Adrenal gland (tissue), 19 donors: ENCODE measurements around the gene HEG1. TPM values are rescaled to one million over a fixed set of nuclear protein-coding genes. Genes with fewer than 3 reads are reported as not detected.

Experiments used
- DNase-seq, 7 donors: peaks; one replicate each; pipeline ENCODE4 v3.0.0-alpha.2; 2019 to 2020
- H3K27ac ChIP-seq, 5 donors: fragments of 200-600 bp; sonication (generic) in 4 of 5; 1 replicate in 3 of 5; 2 replicates in 2 of 5; pipeline versions ENCODE4 v1.5.1 to v1.8.0; 2016 to 2020; ENCODE audit warnings: mild to moderate bottlenecking in 1 of 5
- H3K27me3 ChIP-seq: fragments of 200-600 bp; 2 replicates; pipeline ENCODE4 v1.8.0; 2021
- H3K36me3 ChIP-seq, 2 donors: fragments of 200-600 bp; replicated peaks in 1 of 2; 1 replicate in 1 of 2; 2 replicates in 1 of 2; pipeline versions ENCODE4 v1.5.1 to v1.8.0; 2018 to 2022
- H3K4me1 ChIP-seq, 2 donors: fragments of 200-600 bp; replicated peaks in 1 of 2; 1 replicate in 1 of 2; 2 replicates in 1 of 2; pipeline versions ENCODE4 v1.5.1 to v1.8.0; 2018 to 2021
- H3K4me3 ChIP-seq, 4 donors: fragments of 200-600 bp; sonication (generic) in 3 of 4; one replicate each; pipeline ENCODE4 v1.5.1; 2016 to 2018
- H3K9me3 ChIP-seq, 3 donors: fragments of 200-600 bp; sonication (generic) in 1 of 3; replicated peaks in 1 of 3; 1 replicate in 2 of 3; 2 replicates in 1 of 3; pipeline versions ENCODE4 v1.5.1 to v1.8.0; 2016 to 2021
- POLR2A ChIP-seq, 2 donors: fragments of 450-650 bp; IDR thresholded peaks; one replicate each; pipeline ENCODE4 v1.6.1; 2017; ENCODE audit warnings: antibody characterized with exemption in 2 of 2, mild to moderate bottlenecking in 2 of 2, moderate library complexity in 1 of 2
- WGBS, 4 donors: extraction: QIAGEN DNeasy Blood & Tissue Kit in 2 of 4; methylation state at CpG; one replicate each; pipeline versions ENCODE4 v1.1.5 to v1.1.7; 2013 to 2017; 5-methylcytosine and 5-hydroxymethylcytosine counted together
- intact Hi-C, 2 donors: fragments of 100-400 bp; cut with DNase I; formaldehyde crosslinking; loops; one replicate each; pipeline versions ENCODE4 v1.14.1 to v1.15.0; 2022 to 2023
- long read RNA-seq, 10 donors: library from polyadenylated mRNA in 3 of 10; unstranded in 2 of 10; stranded (forward) in 1 of 10; transcript quantifications; one replicate each; pipeline ENCODE4 v2.0.0 and lab custom pipeline, GENCODE V29; 2021 to 2026
- polyA plus RNA-seq, 3 donors: library from polyadenylated mRNA; stranded (reverse); fragments of 200-250 nt in 2 of 3; fragments of 350-450 nt in 1 of 3; fragmentation: Illumina TruSeq in 1 of 3; extraction: RNeasy Lipid Tissue Mini Kit (QIAGEN cat#74804) in 1 of 3; gene quantifications; one replicate each; pipeline ENCODE4 v1.2.3, GENCODE V29; 2013 to 2014
- total RNA-seq, 9 donors: library from RNA; depleted of rRNA in 4 of 9; stranded (reverse); fragments of >200 nt in 4 of 9; fragments of 120-200 nt in 1 of 9; fragmentation: NEBNext Ultra II Directional in 1 of 9; extraction: Animal tissue kit (Norgen Biotek cat#: 25700) in 1 of 9; gene quantifications; one replicate each; pipeline versions ENCODE4 v1.1.0 to v1.2.4, GENCODE V29; 2013 to 2023
- TF ChIP-seq, protein P1 (sequence below), 6 experiments: fragments of 450-650 bp in 4 of 6; fragments of 200-600 bp in 2 of 6; sonication (generic) in 1 of 6; IDR thresholded peaks; 1 replicate in 5 of 6; 2 replicates in 1 of 6; pipeline versions ENCODE4 v1.5.1 to v1.8.0; 2016 to 2021; ENCODE audit warnings: antibody characterized with exemption in 6 of 6, mild to moderate bottlenecking in 2 of 6, moderate library complexity in 1 of 6
- donor health status: healthy with polysubstance abuse.
- donor health status: Bipolar disorder and iron deficiency.
- donor health status: DM: yes; HTN: yes; CAD: no.
- donor health status: DM: no; HTN: no; CAD: no.
- donor health status: DM: no; HTN: no; CAD: no.
- donor health status: DM: yes; HTN: yes; CAD: no.

Gene HEG1
- total RNA-seq, result 100 to 1,000 TPM in 1 of 9 donors, 10 to 100 TPM in 7, 1 to 10 TPM in 1; 5.7 to 107 (median 39.7) TPM
- polyA plus RNA-seq, result 10 to 100 TPM in 1 of 3 donors, 1 to 10 TPM in 2; 6.2 to 29.0 (median 8.4) TPM
- long read RNA-seq, donor 1, result 0 reads
- long read RNA-seq, donor 2, partial matches to known transcripts, result 0 of 1 reads
- long read RNA-seq, donor 2, other reads (novel, unspliced or antisense), result 0 of 1 reads
- long read RNA-seq, donor 3, result 0 reads
- long read RNA-seq, donor 4, partial matches to known transcripts, result 0 of 8 reads
- long read RNA-seq, donor 4, other reads (novel, unspliced or antisense), result 8 of 8 reads
- long read RNA-seq, donor 5, partial matches to known transcripts, result 2 of 9 reads
- long read RNA-seq, donor 5, other reads (novel, unspliced or antisense), result 7 of 9 reads
- long read RNA-seq, donor 6, partial matches to known transcripts, result 0 of 2 reads
- long read RNA-seq, donor 6, other reads (novel, unspliced or antisense), result 2 of 2 reads
- long read RNA-seq, donor 7, partial matches to known transcripts, result 0 of 1 reads
- long read RNA-seq, donor 7, other reads (novel, unspliced or antisense), result 0 of 1 reads
- long read RNA-seq, donor 8, full-length matches to known transcripts, result 2 of 2 reads
- long read RNA-seq, donor 8, partial matches to known transcripts, result 0 of 2 reads
- long read RNA-seq, donor 8, other reads (novel, unspliced or antisense), result 0 of 2 reads
- long read RNA-seq, donor 9, result 0 reads
- long read RNA-seq, donor 10, result 0 reads

DNA sequence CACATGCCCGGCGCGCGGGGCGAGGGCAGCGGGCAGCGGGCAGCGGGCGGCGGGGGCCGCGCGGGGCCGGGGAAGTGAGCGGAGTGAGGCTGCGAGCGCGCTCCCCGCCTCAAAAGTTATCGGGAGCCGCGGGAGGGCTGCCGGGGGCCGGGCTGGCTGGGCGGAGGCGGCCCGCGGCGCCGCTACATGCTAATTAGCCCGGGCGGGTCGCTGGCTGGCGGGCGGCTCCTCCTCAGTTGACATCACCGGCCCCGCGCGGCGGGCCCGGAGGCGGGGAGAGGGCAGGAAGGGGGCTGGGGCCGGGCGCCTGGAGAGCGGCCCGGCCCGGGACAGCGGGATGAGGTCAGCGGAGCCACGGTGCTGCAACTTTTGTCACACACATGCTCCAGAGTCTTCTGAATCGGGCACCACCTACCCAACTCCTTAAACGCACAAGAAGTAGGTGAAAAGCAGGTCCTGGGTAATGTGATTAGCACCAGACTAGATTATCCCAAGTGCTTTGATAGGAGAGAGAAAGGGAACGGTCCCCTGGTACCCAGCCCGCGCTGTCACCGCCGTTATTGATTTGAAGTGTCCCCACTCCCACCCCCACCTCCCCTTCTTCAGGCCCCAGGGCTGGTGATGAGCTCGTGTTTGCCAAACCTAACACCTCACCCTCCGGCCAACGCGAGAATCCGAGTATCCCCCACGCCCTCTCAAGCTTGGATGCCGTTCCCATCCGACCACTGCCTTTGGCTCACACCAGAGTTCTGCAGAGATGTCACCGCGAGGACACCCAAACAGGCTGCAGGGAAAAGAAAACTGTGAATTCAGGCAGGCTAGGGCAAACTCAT lies at the start of gene HEG1:
Gene HEG1, minus strand, starts transcription at position 85 of the 833 bp plus-strand sequence. CDS start 107 bp downstream, outside the sequence.
- peak; percentile 87 to 94 (median 91) for DNase-seq
- Histone ChIP-seq H3K9me3 (no peaks in the 10 kb centered on the region), H3K27me3 (no peaks in the 10 kb centered on the region), H3K27ac (peak within 1 kb of the TSS; percentile 27 to 98 (median 86)), H3K36me3 (no peaks in the 10 kb centered on the region), H3K4me1 (peaks cover 10 to 49% of the 10 kb centered on the region in 2 donors), H3K4me3 (peak within 1 kb of the TSS; percentile 35 to 82 (median 52))
- TF ChIP-seq, protein P1, sequence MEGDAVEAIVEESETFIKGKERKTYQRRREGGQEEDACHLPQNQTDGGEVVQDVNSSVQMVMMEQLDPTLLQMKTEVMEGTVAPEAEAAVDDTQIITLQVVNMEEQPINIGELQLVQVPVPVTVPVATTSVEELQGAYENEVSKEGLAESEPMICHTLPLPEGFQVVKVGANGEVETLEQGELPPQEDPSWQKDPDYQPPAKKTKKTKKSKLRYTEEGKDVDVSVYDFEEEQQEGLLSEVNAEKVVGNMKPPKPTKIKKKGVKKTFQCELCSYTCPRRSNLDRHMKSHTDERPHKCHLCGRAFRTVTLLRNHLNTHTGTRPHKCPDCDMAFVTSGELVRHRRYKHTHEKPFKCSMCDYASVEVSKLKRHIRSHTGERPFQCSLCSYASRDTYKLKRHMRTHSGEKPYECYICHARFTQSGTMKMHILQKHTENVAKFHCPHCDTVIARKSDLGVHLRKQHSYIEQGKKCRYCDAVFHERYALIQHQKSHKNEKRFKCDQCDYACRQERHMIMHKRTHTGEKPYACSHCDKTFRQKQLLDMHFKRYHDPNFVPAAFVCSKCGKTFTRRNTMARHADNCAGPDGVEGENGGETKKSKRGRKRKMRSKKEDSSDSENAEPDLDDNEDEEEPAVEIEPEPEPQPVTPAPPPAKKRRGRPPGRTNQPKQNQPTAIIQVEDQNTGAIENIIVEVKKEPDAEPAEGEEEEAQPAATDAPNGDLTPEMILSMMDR (IDR thresholded peaks at IDR 0.05), result no peak
- TF ChIP-seq POLR2A (IDR thresholded peaks at IDR 0.05), result peak; percentile 70 to 82
- WGBS, 4 donors, result 5 to 15% (median 10%) methylated on average over 13 to 67 of the region's 67 CpGs
- intact Hi-C loops, result no loop called here

DNA sequence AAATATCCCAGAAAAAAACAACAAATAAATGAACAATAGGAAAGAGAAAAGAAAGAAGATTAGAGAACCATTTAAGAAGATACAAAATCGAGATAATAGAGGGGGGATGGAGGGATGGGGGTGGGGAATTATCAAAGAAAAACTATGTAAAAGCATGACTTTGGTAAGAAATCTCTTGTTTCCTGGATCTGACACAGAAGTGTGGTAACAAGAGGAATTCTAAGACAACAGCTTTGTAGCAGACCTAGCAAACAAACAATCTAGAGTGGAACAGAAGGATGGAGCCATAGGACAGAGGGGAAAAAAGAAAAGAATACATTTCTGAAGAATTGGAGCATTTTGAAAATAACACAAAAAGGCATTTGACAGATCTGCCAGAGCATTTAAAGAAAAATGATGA lies 49.3 kb upstream of the HEG1 start:
- Histone ChIP-seq H3K9me3 (no peaks in the 10 kb centered on the region), H3K4me3 (no peak overlapping the region), H3K4me1 (no peaks in the 10 kb centered on the region), H3K27me3 (no peaks in the 10 kb centered on the region), H3K36me3 (no peaks in the 10 kb centered on the region), H3K27ac (no peak overlapping the region)
- 46 to 66% (median 50%) methylated on average over 1 of the region's 1 CpG for WGBS, 4 donors
- no peak for DNase-seq
- TF ChIP-seq, protein P1 (IDR thresholded peaks at IDR 0.05), result no peak
- TF ChIP-seq POLR2A (IDR thresholded peaks at IDR 0.05), result no peak
- intact Hi-C loops, result no loop called here

- DNase-seq, result no peak
- H3K36me3 ChIP-seq, result no peaks in the 10 kb centered on the region
- WGBS, 4 donors, result 88 to 100% (median 92%) methylated on average over 1 of the region's 1 CpG
- intact Hi-C loops, result no loop called here
- no peaks in the 10 kb centered on the region for H3K27me3 ChIP-seq
- no peak overlapping the region for H3K4me3 ChIP-seq
- H3K9me3 ChIP-seq, result no peaks in the 10 kb centered on the region
- H3K4me1 ChIP-seq, result no peaks in the 10 kb centered on the region
- TF ChIP-seq, protein P1 (IDR thresholded peaks at IDR 0.05), result no peak
- no peak for TF ChIP-seq POLR2A (IDR thresholded peaks at IDR 0.05)
- no peak overlapping the region for H3K27ac ChIP-seq
Measured at GRCh38 chr3:125104639-125105038, 48.8 kb upstream of the HEG1 start.

DNA sequence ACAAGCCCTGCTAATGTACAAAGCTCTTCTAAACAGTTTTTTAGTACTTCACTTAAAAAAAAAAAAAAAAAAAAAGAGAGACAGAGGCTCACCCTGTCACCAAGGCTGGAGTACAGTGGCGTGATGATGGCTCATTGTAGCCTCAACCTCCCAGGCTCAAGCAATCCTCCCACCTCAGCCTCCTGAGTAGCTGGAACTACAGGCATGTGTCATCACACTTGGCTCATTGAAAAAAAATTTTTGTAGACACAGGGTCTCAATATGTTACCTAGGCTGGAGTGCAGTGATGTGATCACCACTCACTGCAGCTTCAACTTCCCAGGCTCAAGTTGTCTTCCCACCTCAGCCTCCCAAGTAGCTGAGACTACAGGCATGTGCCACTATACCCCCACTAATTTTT lies 47.6 kb upstream of the HEG1 start:
- intact Hi-C loops, result no loop called here
- no peak for TF ChIP-seq POLR2A (IDR thresholded peaks at IDR 0.05)
- TF ChIP-seq, protein P1 (IDR thresholded peaks at IDR 0.05), result no peak
- no peaks in the 10 kb centered on the region for H3K27me3 ChIP-seq
- no peaks in the 10 kb centered on the region for H3K36me3 ChIP-seq
- no peaks in the 10 kb centered on the region for H3K9me3 ChIP-seq
- no peaks in the 10 kb centered on the region for H3K4me1 ChIP-seq
- no peak overlapping the region for H3K4me3 ChIP-seq
- DNase-seq, result no peak
- H3K27ac ChIP-seq, result no peak overlapping the region
- 81 to 100% (median 88%) methylated on average over 1 of the region's 1 CpG for WGBS, 4 donors
